ENCODE data around the gene PRICKLE4. TPM values are rescaled to one million over a fixed set of nuclear protein-coding genes. Genes with fewer than 3 reads are reported as not detected.

PRICKLE4 gene
- total RNA-seq, 1 donor from 2014 or later = 2.3 TPM

GRCh38 chr6:41747256-41748101, 33.1 kb upstream of the PRICKLE4 start, which contains the start of gene PGC:
Gene PGC, minus strand, starts transcription at chr6:41747397. Its CDS starts 63 bp downstream, at chr6:41747334.
- no peaks in the 10 kb centered on the region for H3K36me3 Mint-ChIP-seq (ENCODE audit: unreplicated experiment)
- no peak within 1 kb of the TSS for H3K27ac Mint-ChIP-seq (ENCODE audit: unreplicated experiment)
- no peak for DNase-seq (ENCODE audit: extremely low spot score, unreplicated experiment)
- H3K9me3 Mint-ChIP-seq (ENCODE audit: unreplicated experiment) = no peaks in the 10 kb centered on the region
- H3K27me3 Mint-ChIP-seq (ENCODE audit: unreplicated experiment) = peaks cover 8% of the 10 kb centered on the region
- no peak within 1 kb of the TSS for H3K4me3 Mint-ChIP-seq (ENCODE audit: unreplicated experiment)
- TF ChIP-seq, protein P1, sequence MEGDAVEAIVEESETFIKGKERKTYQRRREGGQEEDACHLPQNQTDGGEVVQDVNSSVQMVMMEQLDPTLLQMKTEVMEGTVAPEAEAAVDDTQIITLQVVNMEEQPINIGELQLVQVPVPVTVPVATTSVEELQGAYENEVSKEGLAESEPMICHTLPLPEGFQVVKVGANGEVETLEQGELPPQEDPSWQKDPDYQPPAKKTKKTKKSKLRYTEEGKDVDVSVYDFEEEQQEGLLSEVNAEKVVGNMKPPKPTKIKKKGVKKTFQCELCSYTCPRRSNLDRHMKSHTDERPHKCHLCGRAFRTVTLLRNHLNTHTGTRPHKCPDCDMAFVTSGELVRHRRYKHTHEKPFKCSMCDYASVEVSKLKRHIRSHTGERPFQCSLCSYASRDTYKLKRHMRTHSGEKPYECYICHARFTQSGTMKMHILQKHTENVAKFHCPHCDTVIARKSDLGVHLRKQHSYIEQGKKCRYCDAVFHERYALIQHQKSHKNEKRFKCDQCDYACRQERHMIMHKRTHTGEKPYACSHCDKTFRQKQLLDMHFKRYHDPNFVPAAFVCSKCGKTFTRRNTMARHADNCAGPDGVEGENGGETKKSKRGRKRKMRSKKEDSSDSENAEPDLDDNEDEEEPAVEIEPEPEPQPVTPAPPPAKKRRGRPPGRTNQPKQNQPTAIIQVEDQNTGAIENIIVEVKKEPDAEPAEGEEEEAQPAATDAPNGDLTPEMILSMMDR (IDR thresholded peaks at IDR 0.05) = no peak
- H3K4me1 Mint-ChIP-seq (ENCODE audit: unreplicated experiment) = no peaks in the 10 kb centered on the region

GRCh38 chr6:41748102-41748477, 32.5 kb upstream of the PRICKLE4 start:
- no peak overlapping the region for H3K27ac Mint-ChIP-seq (ENCODE audit: unreplicated experiment)
- H3K4me3 Mint-ChIP-seq (ENCODE audit: unreplicated experiment) = no peak overlapping the region
- H3K4me1 Mint-ChIP-seq (ENCODE audit: unreplicated experiment) = no peaks in the 10 kb centered on the region
- TF ChIP-seq, protein P1 (IDR thresholded peaks at IDR 0.05) = no peak
- peaks cover 10% of the 10 kb centered on the region for H3K27me3 Mint-ChIP-seq (ENCODE audit: unreplicated experiment)
- H3K9me3 Mint-ChIP-seq (ENCODE audit: unreplicated experiment) = no peaks in the 10 kb centered on the region
- no peaks in the 10 kb centered on the region for H3K36me3 Mint-ChIP-seq (ENCODE audit: unreplicated experiment)
- no peak for DNase-seq (ENCODE audit: extremely low spot score, unreplicated experiment)

- TF ChIP-seq, protein P1 (IDR thresholded peaks at IDR 0.05) = no peak
- peaks cover 14% of the 10 kb centered on the region for H3K27me3 Mint-ChIP-seq (ENCODE audit: unreplicated experiment)
- no peak for DNase-seq (ENCODE audit: extremely low spot score, unreplicated experiment)
- no peaks in the 10 kb centered on the region for H3K36me3 Mint-ChIP-seq (ENCODE audit: unreplicated experiment)
- H3K27ac Mint-ChIP-seq (ENCODE audit: unreplicated experiment) = no peak overlapping the region
- H3K4me3 Mint-ChIP-seq (ENCODE audit: unreplicated experiment) = no peak overlapping the region
- H3K9me3 Mint-ChIP-seq (ENCODE audit: unreplicated experiment) = no peaks in the 10 kb centered on the region
- H3K4me1 Mint-ChIP-seq (ENCODE audit: unreplicated experiment) = no peaks in the 10 kb centered on the region
Observed at GRCh38 chr6:41748542-41748941, 32.0 kb upstream of the PRICKLE4 start.

- TF ChIP-seq, protein P1 (IDR thresholded peaks at IDR 0.05) = no peak
- Mint-ChIP-seq H3K9me3 (ENCODE audit: unreplicated experiment) (no peaks in the 10 kb centered on the region), H3K27ac (ENCODE audit: unreplicated experiment) (no peak overlapping the region), H3K4me3 (ENCODE audit: unreplicated experiment) (no peak overlapping the region), H3K27me3 (ENCODE audit: unreplicated experiment) (peaks cover 25% of the 10 kb centered on the region), H3K4me1 (ENCODE audit: unreplicated experiment) (no peaks in the 10 kb centered on the region), H3K36me3 (ENCODE audit: unreplicated experiment) (no peaks in the 10 kb centered on the region)
- no peak for DNase-seq (ENCODE audit: extremely low spot score, unreplicated experiment)
Observed at GRCh38 chr6:41750374-41750773, 30.2 kb upstream of the PRICKLE4 start.

DNA sequence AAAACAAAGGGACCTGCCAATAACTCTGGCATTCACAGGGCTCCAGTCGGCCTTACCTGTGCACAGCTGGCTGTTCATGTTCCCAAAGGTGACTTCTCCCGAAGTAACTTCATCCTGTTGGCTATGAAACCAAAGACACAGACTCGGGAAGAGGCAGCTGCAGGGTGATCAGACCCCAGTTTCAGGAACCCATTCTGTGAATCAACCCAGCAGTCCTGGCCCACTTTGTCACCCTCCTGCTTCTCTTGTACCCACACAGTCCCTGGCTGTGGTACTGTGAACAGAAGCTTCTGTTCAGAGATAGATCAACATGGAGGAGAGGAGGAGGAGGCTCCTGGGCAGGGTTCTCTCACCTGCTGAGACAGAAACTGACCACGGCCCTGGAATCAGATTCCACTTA, 24.7 kb upstream of the PRICKLE4 start:
- H3K36me3 Mint-ChIP-seq (ENCODE audit: unreplicated experiment) = no peaks in the 10 kb centered on the region
- H3K4me3 Mint-ChIP-seq (ENCODE audit: unreplicated experiment) = no peak overlapping the region
- no peaks in the 10 kb centered on the region for H3K4me1 Mint-ChIP-seq (ENCODE audit: unreplicated experiment)
- no peak for DNase-seq (ENCODE audit: extremely low spot score, unreplicated experiment)
- TF ChIP-seq, protein P1 (IDR thresholded peaks at IDR 0.05) = no peak
- peaks cover 23% of the 10 kb centered on the region for H3K27me3 Mint-ChIP-seq (ENCODE audit: unreplicated experiment)
- H3K27ac Mint-ChIP-seq (ENCODE audit: unreplicated experiment) = no peak overlapping the region
- H3K9me3 Mint-ChIP-seq (ENCODE audit: unreplicated experiment) = no peaks in the 10 kb centered on the region

All from osteocyte (in vitro differentiated cells).